Activated CD8-positive, alpha-beta T cell treated with anti-CD3 and anti-CD28 coated beads, Interleukin-2, amount 10 ng/mL, durations not matched to agents 7 days and 5 days (primary cell): Measurements from ENCODE around the gene UNC119B. TPM values are rescaled to one million over a fixed set of nuclear protein-coding genes. Genes with fewer than 3 reads are reported as not detected.

Source experiments
- ATAC-seq: fragments of 150-1000 bp; cut with Tn5 transposase; one replicate; pipeline ENCODE4 v1.10.0; 2021; ENCODE audit warnings: moderate library complexity
- CTCF ChIA-PET: fragments of 350-600 bp; sonication (Branson Sonifier 250); formaldehyde crosslinking; loops from one replicate; lab custom pipeline; 2021; ENCODE audit warnings: antibody characterized with exemption; lab: Charles Lee
- POLR2A ChIA-PET: fragments of 350-600 bp; sonication (Branson Sonifier 250); formaldehyde crosslinking; loops from one replicate; lab custom pipeline; 2021; ENCODE audit warnings: antibody characterized with exemption; lab: Charles Lee
- DNase-seq: peaks from one replicate; pipeline ENCODE4 v3.0.0-alpha.2; 2020
- H3K27ac Mint-ChIP-seq: one replicate; pipeline ENCODE4 v1.8.0; 2021; ENCODE audit warnings: mild to moderate bottlenecking, mixed read lengths
- H3K27me3 Mint-ChIP-seq: one replicate; pipeline ENCODE4 v1.8.0; 2021; ENCODE audit warnings: low read depth, mixed read lengths
- H3K36me3 Mint-ChIP-seq: one replicate; pipeline ENCODE4 v1.8.0; 2021; ENCODE audit warnings: low read depth, mixed read lengths
- H3K4me1 Mint-ChIP-seq: one replicate; pipeline ENCODE4 v1.8.0; 2021; ENCODE audit warnings: low read depth, mixed read lengths
- H3K4me3 Mint-ChIP-seq: one replicate; pipeline ENCODE4 v1.8.0; 2021; ENCODE audit warnings: mild to moderate bottlenecking, mixed read lengths
- H3K9me3 Mint-ChIP-seq: one replicate; pipeline ENCODE4 v1.8.0; 2022; ENCODE audit warnings: mixed read lengths; ENCODE audit not compliant: insufficient read depth
- total RNA-seq, 2 experiments: library from RNA; stranded (reverse); gene quantifications; one replicate each; pipeline ENCODE4 v1.2.3, GENCODE V29; 2021

The UNC119B gene
- total RNA-seq, 2 experiments from 2014 or later = 18.5 to 18.9 TPM

DNA sequence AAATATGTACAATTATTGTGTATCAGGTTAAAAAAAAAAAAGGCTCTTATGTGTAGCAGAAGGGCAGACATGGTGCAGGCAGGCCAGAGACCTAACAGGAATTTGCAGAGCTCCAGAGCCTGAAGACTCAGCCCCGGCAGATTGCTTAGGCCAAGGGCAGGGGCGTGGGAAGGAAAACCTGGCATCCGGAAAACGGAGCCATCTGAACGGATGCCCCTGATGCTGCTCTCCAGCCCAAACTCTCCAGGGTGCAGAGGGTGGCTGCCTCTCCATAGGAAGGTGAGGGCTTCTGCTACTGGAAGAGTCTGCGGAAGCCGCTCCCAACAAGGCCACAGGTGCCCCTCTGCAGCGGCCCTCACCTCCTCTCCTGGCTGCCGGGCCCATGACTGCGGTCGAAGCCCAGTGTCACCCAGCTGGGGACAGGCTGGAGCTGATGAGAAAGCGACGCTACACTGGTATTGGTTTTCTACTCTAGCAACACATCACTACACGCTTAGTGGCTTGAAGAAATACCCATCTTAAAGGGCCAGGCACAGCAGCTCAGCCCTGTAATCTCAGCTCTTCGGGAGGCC, 34.8 kb downstream of the UNC119B start:
- DNase-seq = no peak
- no peaks in the 10 kb centered on the region for H3K27me3 Mint-ChIP-seq
- no peak overlapping the region for H3K27ac Mint-ChIP-seq
- H3K36me3 Mint-ChIP-seq = no peaks in the 10 kb centered on the region
- no peak overlapping the region for H3K4me3 Mint-ChIP-seq
- ChIA-PET POLR2A (no interaction called here), CTCF (interaction anchor here (1.0 kb wide), 1 partner anchor 227 kb away, joined by 3 read pairs; no protein-coding TSS in a partner anchor)
- ATAC-seq = no peak
- no peaks in the 10 kb centered on the region for H3K9me3 Mint-ChIP-seq
- H3K4me1 Mint-ChIP-seq = no peaks in the 10 kb centered on the region

DNA sequence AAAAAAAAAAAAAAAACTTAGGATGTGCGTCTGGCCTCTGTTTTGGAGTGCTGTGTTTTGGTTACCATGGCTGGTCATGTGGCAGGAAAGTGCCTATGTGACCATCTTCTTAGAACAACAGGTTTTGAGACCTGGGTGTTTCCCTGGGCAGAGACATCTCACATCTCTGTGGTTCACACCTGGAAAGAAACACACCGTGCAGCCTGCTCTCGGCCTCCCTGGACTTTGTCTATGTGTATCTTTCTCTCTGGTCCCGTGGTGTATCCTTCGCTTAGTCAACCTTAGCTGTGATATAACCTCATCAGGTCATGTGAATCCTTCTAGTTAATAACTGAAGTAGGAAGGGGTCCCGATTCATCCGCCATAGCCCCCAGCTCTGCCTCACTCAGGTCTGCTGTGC, 38.0 kb downstream of the UNC119B start:
- POLR2A ChIA-PET = no interaction called here
- no peaks in the 10 kb centered on the region for H3K4me1 Mint-ChIP-seq
- no peaks in the 10 kb centered on the region for H3K9me3 Mint-ChIP-seq
- no peaks in the 10 kb centered on the region for H3K36me3 Mint-ChIP-seq
- DNase-seq (no peak), ATAC-seq (no peak)
- no peak overlapping the region for H3K4me3 Mint-ChIP-seq
- no peak overlapping the region for H3K27ac Mint-ChIP-seq
- CTCF ChIA-PET = no interaction called here
- H3K27me3 Mint-ChIP-seq = peaks cover 7% of the 10 kb centered on the region

DNA sequence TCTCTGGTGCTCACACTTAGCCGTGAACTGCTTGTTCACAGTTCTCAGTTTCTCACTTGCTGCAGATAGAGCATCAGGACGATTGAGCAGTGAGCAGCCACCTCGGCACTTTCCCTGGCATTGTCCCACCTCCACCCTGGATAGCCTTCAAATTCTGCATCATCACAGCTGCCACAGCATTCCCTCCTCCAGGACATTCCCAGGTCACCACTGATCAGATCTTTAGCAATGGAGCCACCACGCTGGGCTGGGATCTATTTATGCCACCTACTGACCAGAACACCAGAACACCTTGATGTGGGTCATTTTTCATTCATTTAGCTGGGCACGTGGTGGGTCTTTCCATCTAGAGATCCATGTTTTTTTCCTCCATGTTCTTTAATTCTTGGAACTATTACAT, 39.0 kb downstream of the UNC119B start:
- DNase-seq (no peak), ATAC-seq (no peak)
- CTCF ChIA-PET = interaction anchor here (0.9 to 2.6 kb wide), 2 partner anchors 80 to 223 kb away, joined by 3 to 17 read pairs; no protein-coding TSS in a partner anchor
- Mint-ChIP-seq H3K4me3 (no peak overlapping the region), H3K27ac (no peak overlapping the region), H3K36me3 (no peaks in the 10 kb centered on the region), H3K27me3 (peaks cover 8% of the 10 kb centered on the region), H3K9me3 (no peaks in the 10 kb centered on the region), H3K4me1 (no peaks in the 10 kb centered on the region)
- POLR2A ChIA-PET = interaction anchor here (0.7 kb wide), 1 partner anchor 231 kb away, joined by 3 read pairs; no protein-coding TSS in a partner anchor

DNA sequence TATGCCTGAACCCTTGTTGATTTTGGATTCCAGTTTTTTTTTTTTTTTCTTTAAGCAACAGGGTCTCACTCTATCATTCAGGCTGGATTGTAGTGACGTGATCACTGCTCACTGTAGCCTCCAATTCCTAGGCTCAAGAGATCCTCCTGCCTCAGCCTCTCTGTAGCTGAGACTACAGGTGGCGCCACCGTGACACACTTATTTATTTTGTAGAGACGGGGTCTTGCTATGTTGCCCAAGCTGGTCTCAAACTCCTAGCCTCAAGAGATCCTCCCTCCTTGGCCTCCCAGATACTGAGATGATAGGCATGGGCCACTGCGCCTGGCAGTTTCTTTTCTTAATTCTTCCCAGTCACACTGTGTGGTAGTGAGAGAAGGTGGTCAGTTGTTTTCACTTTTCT, 40.5 kb downstream of the UNC119B start:
- Mint-ChIP-seq H3K4me3 (no peak overlapping the region), H3K36me3 (no peaks in the 10 kb centered on the region), H3K4me1 (no peaks in the 10 kb centered on the region), H3K27ac (no peak overlapping the region), H3K27me3 (peaks cover 8% of the 10 kb centered on the region), H3K9me3 (peaks cover 4% of the 10 kb centered on the region)
- DNase-seq = no peak
- ChIA-PET CTCF (interaction anchor here (1.4 to 2.6 kb wide), 3 partner anchors 135 to 222 kb away, joined by 3 to 17 read pairs (median 5); partner anchors contain the start of gene POP5), POLR2A (no interaction called here)
- ATAC-seq = no peak

DNA sequence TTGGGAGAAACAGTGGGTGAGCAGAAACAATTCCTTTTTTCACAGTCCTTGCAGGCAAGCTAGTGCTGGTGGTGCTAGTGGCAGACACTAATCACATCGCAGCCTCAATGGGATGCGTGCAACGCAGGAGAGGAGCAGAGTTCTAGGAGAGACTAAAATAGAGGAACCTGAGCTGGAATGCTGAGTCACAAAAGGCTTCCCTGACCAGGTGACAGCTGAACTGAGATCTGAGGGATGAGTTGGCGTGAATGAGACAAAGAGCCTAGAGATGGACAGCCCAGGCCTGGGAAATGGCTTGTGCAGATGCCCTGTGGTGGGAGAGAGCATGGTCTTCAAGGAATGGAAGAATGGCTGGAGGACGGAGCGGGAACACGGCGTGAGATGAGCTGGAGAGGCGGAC, 41.1 kb downstream of the UNC119B start:
- peaks cover 4% of the 10 kb centered on the region for H3K9me3 Mint-ChIP-seq
- H3K27me3 Mint-ChIP-seq = peaks cover 8% of the 10 kb centered on the region
- no peak for ATAC-seq
- H3K4me1 Mint-ChIP-seq = no peaks in the 10 kb centered on the region
- POLR2A ChIA-PET = no interaction called here
- no peaks in the 10 kb centered on the region for H3K36me3 Mint-ChIP-seq
- H3K4me3 Mint-ChIP-seq = no peak overlapping the region
- CTCF ChIA-PET = interaction anchor here (0.7 to 2.6 kb wide), 6 partner anchors 12 to 221 kb away, joined by 3 to 17 read pairs (median 3); partner anchors contain the start of gene POP5
- no peak for DNase-seq
- H3K27ac Mint-ChIP-seq = no peak overlapping the region

DNA sequence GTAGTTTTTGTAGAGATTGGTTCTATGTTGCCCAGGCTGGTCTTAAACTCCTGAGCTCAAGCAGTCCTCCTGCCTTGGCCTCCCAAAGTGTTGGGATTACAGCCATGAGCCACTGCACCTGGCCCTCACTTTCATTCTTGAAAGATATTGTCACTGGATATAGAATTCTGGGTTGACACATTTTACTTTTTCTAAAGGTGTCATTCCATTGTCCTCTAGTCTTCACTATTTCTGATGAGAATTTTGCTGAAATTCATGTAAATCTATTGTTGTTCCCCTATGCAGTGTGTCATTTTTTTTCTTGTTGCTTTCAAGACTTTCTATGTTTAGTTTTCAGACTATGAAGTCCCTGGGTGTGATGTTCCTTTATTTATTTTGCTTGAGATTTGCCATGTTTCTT, 44.5 kb downstream of the UNC119B start:
- Mint-ChIP-seq H3K9me3 (peaks cover 4% of the 10 kb centered on the region), H3K4me1 (no peaks in the 10 kb centered on the region), H3K36me3 (no peaks in the 10 kb centered on the region), H3K27me3 (peaks cover 8% of the 10 kb centered on the region), H3K27ac (no peak overlapping the region), H3K4me3 (no peak overlapping the region)
- ChIA-PET CTCF (no interaction called here), POLR2A (no interaction called here)
- DNase-seq (no peak), ATAC-seq (no peak)

DNA sequence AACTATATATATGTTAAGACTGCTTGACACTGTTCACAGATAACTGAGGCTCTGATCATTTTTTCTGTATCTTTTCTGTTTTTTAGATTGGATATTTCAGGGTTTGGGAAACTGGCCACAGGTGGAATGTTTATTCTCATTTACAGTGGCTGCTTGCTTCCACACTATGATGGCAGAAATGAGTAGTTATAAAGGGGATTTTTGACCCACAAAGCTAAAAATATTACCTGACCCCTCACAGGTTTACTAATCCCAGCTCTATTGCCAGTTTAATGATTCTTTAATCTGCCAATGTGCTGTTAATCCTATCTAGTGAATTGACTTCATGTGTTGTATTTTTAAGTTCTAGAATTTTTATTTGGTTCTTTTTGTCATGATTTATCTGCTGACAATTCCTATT, 45.0 kb downstream of the UNC119B start:
- H3K27me3 Mint-ChIP-seq = peaks cover 8% of the 10 kb centered on the region
- CTCF ChIA-PET = interaction anchor here (1.8 kb wide), 1 partner anchor 107 kb away, joined by 3 read pairs; no protein-coding TSS in a partner anchor

DNA sequence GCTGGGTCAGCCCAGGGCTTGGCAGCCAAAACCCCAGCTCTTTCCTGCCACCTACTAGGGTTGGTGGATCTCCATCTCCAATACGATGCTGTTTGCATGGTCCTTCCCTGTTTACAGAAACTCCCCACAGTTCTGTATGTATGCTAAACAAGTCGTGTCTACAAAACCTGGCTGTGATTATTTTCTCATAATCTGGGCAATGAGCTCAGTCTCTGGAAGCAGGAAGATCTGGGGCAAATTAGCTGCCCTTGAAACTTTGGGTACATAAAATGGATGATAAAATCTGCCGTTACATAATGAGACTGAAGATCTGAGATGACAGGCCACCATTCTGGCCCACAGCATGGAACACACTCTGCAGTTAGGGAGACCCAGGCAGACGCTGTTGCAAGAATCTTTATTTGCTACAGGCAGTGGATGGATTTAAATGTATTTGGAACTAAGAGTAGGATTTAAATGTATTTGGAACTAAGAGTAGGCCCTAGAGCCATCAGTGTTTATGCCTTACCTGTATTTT, 47.0 kb downstream of the UNC119B start:
- H3K4me3 Mint-ChIP-seq = no peak overlapping the region
- no peak overlapping the region for H3K27ac Mint-ChIP-seq
- ATAC-seq (no peak), DNase-seq (no peak)
- H3K27me3 Mint-ChIP-seq = peaks cover 4% of the 10 kb centered on the region
- peaks cover 4% of the 10 kb centered on the region for H3K9me3 Mint-ChIP-seq
- POLR2A ChIA-PET = interaction anchor here (0.6 to 0.8 kb wide), 3 partner anchors 123 to 641 kb away, joined by 3 to 4 read pairs (median 4); partner anchors contain the start of gene RAB35
- no peaks in the 10 kb centered on the region for H3K4me1 Mint-ChIP-seq
- H3K36me3 Mint-ChIP-seq = peaks cover 6% of the 10 kb centered on the region
- CTCF ChIA-PET = interaction anchor here (1.1 to 1.4 kb wide), 2 partner anchors 16 to 215 kb away, joined by 3 read pairs; no protein-coding TSS in a partner anchor

More for the DNA sequence above, 45.0 kb downstream of the UNC119B start:
- no peak overlapping the region for H3K4me3 Mint-ChIP-seq
- DNase-seq (no peak), ATAC-seq (no peak)
- no peaks in the 10 kb centered on the region for H3K36me3 Mint-ChIP-seq
- POLR2A ChIA-PET = no interaction called here
- no peak overlapping the region for H3K27ac Mint-ChIP-seq
- no peaks in the 10 kb centered on the region for H3K4me1 Mint-ChIP-seq
- peaks cover 4% of the 10 kb centered on the region for H3K9me3 Mint-ChIP-seq

DNA sequence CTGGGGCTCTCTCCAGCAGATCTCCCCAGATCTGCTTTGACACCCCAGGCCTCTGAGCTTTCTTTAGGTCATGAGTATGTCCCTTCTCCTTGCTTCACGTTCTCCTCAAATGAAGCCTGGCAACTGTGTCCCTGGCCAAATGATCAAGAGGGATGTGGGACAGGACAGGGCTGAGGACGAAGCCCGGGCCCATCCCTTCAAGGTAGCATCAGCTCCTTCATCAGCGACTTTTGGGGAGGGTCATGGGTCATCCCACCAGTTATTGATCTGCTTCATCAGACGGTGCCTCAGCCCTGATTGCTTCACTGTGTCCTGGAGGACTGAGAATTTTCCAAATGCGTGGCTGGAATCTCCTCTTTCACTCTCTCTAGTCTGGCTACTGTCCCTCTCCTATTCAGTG, 47.7 kb downstream of the UNC119B start:
- no peak for DNase-seq

DNA sequence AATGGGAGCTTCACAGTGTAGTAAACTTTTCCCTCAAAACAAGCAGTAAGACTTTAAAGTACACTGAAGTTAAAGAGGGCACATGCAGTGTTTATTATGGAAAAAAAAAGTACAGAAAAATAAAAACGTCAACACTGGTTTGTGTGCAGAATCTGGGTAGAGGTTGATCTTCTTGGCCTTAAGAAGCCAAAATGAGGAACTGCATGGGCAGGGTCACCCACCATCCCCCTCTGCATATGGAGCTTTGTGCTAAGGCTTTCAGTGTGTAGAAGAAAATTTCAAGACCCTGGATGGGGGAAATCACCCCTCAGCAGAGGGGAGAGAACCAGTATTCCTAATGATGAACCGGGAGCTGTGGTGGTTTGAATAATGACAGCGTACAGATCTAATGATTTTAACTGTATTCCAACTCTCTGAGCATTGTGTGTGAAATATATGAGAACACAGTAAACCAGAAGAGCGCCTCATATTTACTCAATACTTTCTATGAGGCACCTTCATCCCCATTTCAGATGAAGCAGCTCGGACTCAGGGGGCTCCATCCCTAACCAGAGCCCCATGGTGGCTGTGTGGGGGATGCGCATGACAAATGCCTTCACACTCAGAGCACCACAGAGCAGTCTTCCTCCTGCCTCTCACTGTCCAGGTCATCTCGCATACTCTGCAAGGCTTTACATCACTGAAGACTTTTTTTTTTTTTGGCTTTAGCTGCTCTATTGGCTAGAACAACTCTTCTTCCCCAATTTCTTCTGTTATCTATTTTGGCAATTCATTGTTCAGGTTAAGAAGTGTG, 48.7 kb downstream of the UNC119B start:
- DNase-seq (no peak), ATAC-seq (no peak)
- Mint-ChIP-seq H3K27me3 (no peaks in the 10 kb centered on the region), H3K36me3 (peaks cover 8% of the 10 kb centered on the region), H3K27ac (no peak overlapping the region), H3K4me1 (no peaks in the 10 kb centered on the region), H3K9me3 (peaks cover 4% of the 10 kb centered on the region), H3K4me3 (no peak overlapping the region)
- ChIA-PET CTCF (interaction anchor here (1.0 kb wide), 1 partner anchor 213 kb away, joined by 3 read pairs; no protein-coding TSS in a partner anchor), POLR2A (no interaction called here)

More for the DNA sequence above, 47.7 kb downstream of the UNC119B start:
- no peak for ATAC-seq
- peaks cover 2% of the 10 kb centered on the region for H3K27me3 Mint-ChIP-seq
- no peaks in the 10 kb centered on the region for H3K4me1 Mint-ChIP-seq
- H3K27ac Mint-ChIP-seq = no peak overlapping the region
- H3K36me3 Mint-ChIP-seq = peaks cover 6% of the 10 kb centered on the region
- ChIA-PET CTCF (interaction anchor here (1.4 kb wide), 1 partner anchor 214 kb away, joined by 3 read pairs; no protein-coding TSS in a partner anchor), POLR2A (no interaction called here)
- H3K4me3 Mint-ChIP-seq = no peak overlapping the region
- H3K9me3 Mint-ChIP-seq = peaks cover 4% of the 10 kb centered on the region

DNA sequence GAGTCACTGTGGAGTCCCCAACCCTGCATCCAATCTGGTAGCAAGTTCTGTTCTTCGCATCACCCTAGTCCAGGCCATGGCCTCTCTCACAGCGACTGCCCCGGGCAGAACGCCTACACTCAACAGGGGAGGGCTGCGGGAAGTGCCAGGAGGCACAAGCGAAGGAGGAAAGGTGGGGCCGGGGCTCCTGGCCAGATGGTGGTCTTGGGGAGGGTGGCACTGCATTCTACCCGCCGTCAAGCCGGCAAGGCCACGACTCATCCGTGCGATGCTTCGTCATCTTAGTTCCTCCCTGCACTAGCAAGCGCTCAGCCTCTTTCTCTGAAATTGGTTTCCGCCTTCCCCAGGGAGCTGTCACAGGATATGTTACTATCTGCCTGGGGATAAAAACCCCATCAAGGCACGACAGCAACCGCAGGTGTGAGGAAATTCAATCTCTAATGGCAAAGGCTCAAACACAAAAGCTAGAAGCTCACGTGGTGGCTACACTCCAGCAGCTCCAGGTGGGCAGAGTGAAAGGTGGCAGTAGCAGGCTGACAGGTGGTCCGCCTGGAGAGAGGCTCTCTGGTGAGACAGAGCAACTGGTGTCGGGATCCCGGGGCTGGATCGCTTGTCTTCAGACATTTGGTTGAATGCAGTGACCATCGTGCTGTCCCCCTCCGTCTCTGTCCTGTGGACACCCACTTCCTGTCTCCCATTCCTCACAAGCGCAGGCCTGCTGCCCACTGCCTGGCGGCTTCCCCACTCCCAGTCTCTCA, 49.5 kb downstream of the UNC119B start:
- no peak for ATAC-seq
- H3K36me3 Mint-ChIP-seq = peaks cover 12% of the 10 kb centered on the region
- DNase-seq = no peak
- no peak overlapping the region for H3K27ac Mint-ChIP-seq
- CTCF ChIA-PET = interaction anchor here (1.0 kb wide), 1 partner anchor 212 kb away, joined by 3 read pairs; no protein-coding TSS in a partner anchor
- H3K9me3 Mint-ChIP-seq = peaks cover 4% of the 10 kb centered on the region
- H3K27me3 Mint-ChIP-seq = no peaks in the 10 kb centered on the region
- H3K4me3 Mint-ChIP-seq = no peak overlapping the region
- POLR2A ChIA-PET = no interaction called here
- no peaks in the 10 kb centered on the region for H3K4me1 Mint-ChIP-seq
